Central memory CD4-positive, alpha-beta T cell (primary cell): Measurements from ENCODE around the gene OR8B12.

Experiments
- DNase-seq: peaks from one replicate; pipeline ENCODE4 v3.0.0; 2022
- total RNA-seq, 3 experiments: gene quantifications; one replicate each; lab custom pipeline; 2026; lab: John Stamatoyannopoulos, UW

OR8B12 gene
- total RNA-seq: 0 reads per million in 3 experiments

GRCh38 chr11:124543554-124543953, at the start of gene OR8B12:
Gene OR8B12, minus strand, starts transcription at chr11:124543654. Its CDS starts 0 bp downstream, at chr11:124543654.
- DNase-seq: no peak

GRCh38 chr11:124592627-124593026, 49.2 kb upstream of the OR8B12 start:
- no peak for DNase-seq

- no peak for DNase-seq
Observed at GRCh38 chr11:124591430-124591829, 48.0 kb upstream of the OR8B12 start.

GRCh38 chr11:124586238-124586860, 42.9 kb upstream of the OR8B12 start:
- peak; percentile 12 for DNase-seq

GRCh38 chr11:124584681-124585372, 41.4 kb upstream of the OR8B12 start:
- DNase-seq: no peak

GRCh38 chr11:124583781-124584180, 40.3 kb upstream of the OR8B12 start:
- DNase-seq: no peak

- no peak for DNase-seq
Observed at GRCh38 chr11:124582565-124582964, 39.1 kb upstream of the OR8B12 start.

- DNase-seq: no peak
Observed at GRCh38 chr11:124581817-124582216, 38.4 kb upstream of the OR8B12 start.

- DNase-seq: no peak
Observed at GRCh38 chr11:124578761-124579160, 35.3 kb upstream of the OR8B12 start.

- no peak for DNase-seq
Observed at GRCh38 chr11:124577716-124578427, 34.4 kb upstream of the OR8B12 start.

- no peak for DNase-seq
Observed at GRCh38 chr11:124570160-124570559, 26.7 kb upstream of the OR8B12 start.

GRCh38 chr11:124569697-124570096, 26.2 kb upstream of the OR8B12 start, which contains the start of gene OR8A1:
Gene OR8A1, plus strand, starts transcription at chr11:124569997. Its CDS starts 123 bp downstream, at chr11:124570120.
- no peak for DNase-seq

GRCh38 chr11:124556828-124557227, 13.4 kb upstream of the OR8B12 start:
- no peak for DNase-seq

- no peak for DNase-seq
Observed at GRCh38 chr11:124551987-124552386, 8.5 kb upstream of the OR8B12 start.

- no peak for DNase-seq
Observed at GRCh38 chr11:124551189-124551588, 7.7 kb upstream of the OR8B12 start.

- no peak for DNase-seq
Observed at GRCh38 chr11:124543145-124543544, 309 bp downstream of the OR8B12 start.

- DNase-seq: no peak
Observed at GRCh38 chr11:124541204-124541603, 2.2 kb downstream of the OR8B12 start.

GRCh38 chr11:124538019-124538418, 5.4 kb downstream of the OR8B12 start:
- DNase-seq: no peak

GRCh38 chr11:124536520-124536919, 6.9 kb downstream of the OR8B12 start:
- DNase-seq: no peak

GRCh38 chr11:124535552-124536232, 7.8 kb downstream of the OR8B12 start:
- DNase-seq: no peak

GRCh38 chr11:124534051-124534450, 9.4 kb downstream of the OR8B12 start:
- DNase-seq: no peak

GRCh38 chr11:124533626-124534025, 9.8 kb downstream of the OR8B12 start:
- no peak for DNase-seq

- no peak for DNase-seq
Observed at GRCh38 chr11:124520550-124520854, 23.0 kb downstream of the OR8B12 start.
